Measurements from ENCODE around the gene BHMT2.

BHMT2 gene

GRCh38 chr5:79042188-79042587 lies 27.4 kb upstream of the BHMT2 start:
- H3K27ac Mint-ChIP-seq: no peak overlapping the region
- ATAC-seq (replicated peaks) (no peak), DNase-seq (no peak)
- no peaks in the 10 kb centered on the region for H3K36me3 Mint-ChIP-seq
- H3K9me3 Mint-ChIP-seq: peaks cover 0 to 2% of the 10 kb centered on the region in 2 donors
- H3K27me3 Mint-ChIP-seq: peaks cover 0 to 3% of the 10 kb centered on the region in 2 donors
- no peaks in the 10 kb centered on the region for H3K4me1 Mint-ChIP-seq
- H3K4me3 Mint-ChIP-seq: no peak overlapping the region

DNA sequence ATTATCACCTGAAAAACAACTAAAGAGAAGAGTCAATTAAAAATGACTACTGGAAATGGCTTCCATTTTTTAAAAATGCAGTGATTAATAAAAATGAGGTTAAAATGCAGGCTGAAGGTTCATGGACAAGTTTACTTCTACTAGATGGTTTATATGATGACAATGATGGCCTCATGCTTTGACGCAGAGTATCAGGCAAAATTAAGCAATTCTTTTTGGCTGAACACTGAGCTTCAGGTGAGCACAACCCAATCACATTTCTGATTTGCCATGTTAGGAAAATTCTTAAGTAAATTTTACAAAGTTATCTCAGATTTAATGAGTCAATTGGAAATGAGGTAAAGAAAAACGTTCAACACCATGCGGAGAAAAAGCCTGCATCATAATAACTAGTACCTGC lies 22.4 kb upstream of the BHMT2 start:
- Mint-ChIP-seq H3K4me3 (no peak overlapping the region), H3K4me1 (no peaks in the 10 kb centered on the region), H3K27ac (no peak overlapping the region), H3K9me3 (peaks cover 0 to 2% of the 10 kb centered on the region in 2 donors), H3K36me3 (no peaks in the 10 kb centered on the region), H3K27me3 (peaks cover 5 to 10% of the 10 kb centered on the region in 2 donors)
- no peak for ATAC-seq (replicated peaks)
- DNase-seq: no peak

DNA sequence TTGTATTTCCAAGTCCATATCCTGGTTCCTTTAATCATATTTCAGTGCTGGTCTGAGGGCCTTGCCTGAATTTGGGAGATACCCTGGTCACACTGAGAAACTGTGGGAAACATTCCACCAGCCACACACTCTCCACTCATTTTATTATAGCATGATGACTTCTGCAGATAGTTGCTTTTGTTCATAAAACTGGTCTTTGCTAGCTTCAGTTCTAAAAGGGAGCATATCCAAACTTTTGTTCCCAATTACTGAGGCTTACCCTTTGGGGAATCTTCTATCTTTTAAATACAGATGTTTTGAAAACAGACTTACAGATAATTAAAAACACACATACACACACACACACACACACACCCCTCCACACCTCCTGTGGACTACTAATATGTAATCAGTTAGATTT lies 21.1 kb upstream of the BHMT2 start:
- Mint-ChIP-seq H3K27me3 (peaks cover 5 to 10% of the 10 kb centered on the region in 2 donors), H3K9me3 (peaks cover 0 to 2% of the 10 kb centered on the region in 2 donors), H3K4me1 (no peaks in the 10 kb centered on the region), H3K36me3 (no peaks in the 10 kb centered on the region), H3K27ac (no peak overlapping the region), H3K4me3 (no peak overlapping the region)
- DNase-seq (no peak), ATAC-seq (replicated peaks) (no peak)

- H3K27ac Mint-ChIP-seq: no peak overlapping the region
- peaks cover 0 to 2% of the 10 kb centered on the region in 2 donors for H3K9me3 Mint-ChIP-seq
- DNase-seq: no peak
- H3K4me1 Mint-ChIP-seq: no peaks in the 10 kb centered on the region
- H3K27me3 Mint-ChIP-seq: peaks cover 9 to 10% of the 10 kb centered on the region in 2 donors
- no peak for ATAC-seq (replicated peaks)
- H3K36me3 Mint-ChIP-seq: no peaks in the 10 kb centered on the region
- no peak overlapping the region for H3K4me3 Mint-ChIP-seq
Observed at GRCh38 chr5:79050498-79050897, 19.1 kb upstream of the BHMT2 start.

- ATAC-seq (replicated peaks) (no peak), DNase-seq (no peak)
- Mint-ChIP-seq H3K9me3 (peaks cover 0 to 2% of the 10 kb centered on the region in 2 donors), H3K4me3 (no peak overlapping the region), H3K27me3 (peaks cover 10 to 20% of the 10 kb centered on the region in 2 donors), H3K27ac (no peak overlapping the region), H3K36me3 (no peaks in the 10 kb centered on the region), H3K4me1 (peaks cover 0 to 2% of the 10 kb centered on the region in 2 donors)
Observed at GRCh38 chr5:79053321-79053720, 16.2 kb upstream of the BHMT2 start.

DNA sequence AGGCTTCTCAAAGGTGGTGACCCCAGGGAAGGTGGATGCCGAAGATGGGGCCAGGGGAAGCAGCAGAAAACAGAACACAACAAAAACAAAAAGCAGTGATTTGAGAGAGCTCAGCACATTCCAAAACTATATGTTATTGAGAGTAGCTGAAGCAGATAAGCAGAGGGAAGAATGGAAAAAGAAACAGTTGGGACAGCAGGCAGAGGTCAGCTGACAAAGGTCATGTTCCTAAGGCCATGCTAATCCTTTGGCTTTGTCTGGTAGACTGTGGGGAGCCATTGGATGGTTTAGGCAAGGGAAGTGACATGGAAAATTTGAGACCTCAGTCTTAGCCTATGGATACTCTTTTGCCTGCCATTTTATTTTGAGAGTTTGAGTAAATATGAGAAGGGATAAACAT lies 14.6 kb upstream of the BHMT2 start:
- ATAC-seq (replicated peaks) (no peak), DNase-seq (no peak)
- Mint-ChIP-seq H3K4me1 (peaks cover 0 to 6% of the 10 kb centered on the region in 2 donors), H3K36me3 (no peaks in the 10 kb centered on the region), H3K27ac (no peak overlapping the region), H3K27me3 (peaks cover 8 to 24% of the 10 kb centered on the region in 2 donors), H3K9me3 (peaks cover 0 to 2% of the 10 kb centered on the region in 2 donors), H3K4me3 (no peak overlapping the region)

- Mint-ChIP-seq H3K36me3 (no peaks in the 10 kb centered on the region), H3K27me3 (peaks cover 17 to 29% of the 10 kb centered on the region in 2 donors), H3K27ac (no peak overlapping the region), H3K4me3 (no peak overlapping the region), H3K4me1 (peaks cover 0 to 6% of the 10 kb centered on the region in 2 donors), H3K9me3 (peaks cover 0 to 2% of the 10 kb centered on the region in 2 donors)
- DNase-seq (no peak), ATAC-seq (replicated peaks) (no peak)
Observed at GRCh38 chr5:79056847-79057246, 12.7 kb upstream of the BHMT2 start.

DNA sequence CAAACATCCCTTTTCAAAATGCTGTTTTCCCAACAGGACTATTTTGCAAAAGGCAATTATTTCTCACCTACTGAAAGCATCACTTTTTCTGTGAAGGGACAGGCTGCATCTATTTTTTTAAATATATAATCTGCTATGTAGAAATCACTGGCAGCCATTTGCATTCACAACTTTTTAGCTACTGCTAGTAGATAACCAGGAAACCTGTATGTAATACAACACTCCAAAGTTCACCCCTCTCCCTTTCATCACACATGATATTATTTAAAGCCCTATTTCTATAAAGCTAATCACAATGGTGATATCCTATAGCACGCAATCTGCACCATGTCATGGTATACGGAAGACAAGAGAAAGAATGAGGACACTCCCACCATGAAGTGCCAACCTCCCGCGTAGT lies 9.9 kb upstream of the BHMT2 start:
- H3K4me3 Mint-ChIP-seq: no peak overlapping the region
- H3K27ac Mint-ChIP-seq: no peak overlapping the region
- H3K9me3 Mint-ChIP-seq: no peaks in the 10 kb centered on the region
- DNase-seq (no peak), ATAC-seq (replicated peaks) (no peak)
- peaks cover 21 to 29% of the 10 kb centered on the region in 2 donors for H3K27me3 Mint-ChIP-seq
- H3K4me1 Mint-ChIP-seq: peaks cover 0 to 6% of the 10 kb centered on the region in 2 donors
- no peaks in the 10 kb centered on the region for H3K36me3 Mint-ChIP-seq

GRCh38 chr5:79062436-79062835 lies 7.1 kb upstream of the BHMT2 start:
- peaks cover 0 to 1% of the 10 kb centered on the region in 2 donors for H3K9me3 Mint-ChIP-seq
- DNase-seq (no peak), ATAC-seq (replicated peaks) (no peak)
- H3K27me3 Mint-ChIP-seq: peaks cover 21 to 24% of the 10 kb centered on the region in 2 donors
- peaks cover 0 to 6% of the 10 kb centered on the region in 2 donors for H3K4me1 Mint-ChIP-seq
- H3K27ac Mint-ChIP-seq: no peak overlapping the region
- no peaks in the 10 kb centered on the region for H3K36me3 Mint-ChIP-seq
- no peak overlapping the region for H3K4me3 Mint-ChIP-seq

- Mint-ChIP-seq H3K4me3 (no peak overlapping the region), H3K27ac (no peak overlapping the region), H3K4me1 (no peaks in the 10 kb centered on the region), H3K36me3 (no peaks in the 10 kb centered on the region), H3K9me3 (peaks cover 0 to 5% of the 10 kb centered on the region in 2 donors), H3K27me3 (peaks cover 36 to 45% of the 10 kb centered on the region in 2 donors)
- ATAC-seq (replicated peaks): no peak
- no peak for DNase-seq
Observed at GRCh38 chr5:79070350-79070667, 742 bp downstream of the BHMT2 start.

GRCh38 chr5:79074641-79075040 lies 5.1 kb downstream of the BHMT2 start:
- H3K4me1 Mint-ChIP-seq: no peaks in the 10 kb centered on the region
- H3K4me3 Mint-ChIP-seq: no peak overlapping the region
- H3K36me3 Mint-ChIP-seq: no peaks in the 10 kb centered on the region
- H3K27me3 Mint-ChIP-seq: peaks cover 27 to 33% of the 10 kb centered on the region in 2 donors
- H3K27ac Mint-ChIP-seq: no peak overlapping the region
- ATAC-seq (replicated peaks) (no peak), DNase-seq (no peak)
- H3K9me3 Mint-ChIP-seq: peaks cover 0 to 3% of the 10 kb centered on the region in 2 donors

DNA sequence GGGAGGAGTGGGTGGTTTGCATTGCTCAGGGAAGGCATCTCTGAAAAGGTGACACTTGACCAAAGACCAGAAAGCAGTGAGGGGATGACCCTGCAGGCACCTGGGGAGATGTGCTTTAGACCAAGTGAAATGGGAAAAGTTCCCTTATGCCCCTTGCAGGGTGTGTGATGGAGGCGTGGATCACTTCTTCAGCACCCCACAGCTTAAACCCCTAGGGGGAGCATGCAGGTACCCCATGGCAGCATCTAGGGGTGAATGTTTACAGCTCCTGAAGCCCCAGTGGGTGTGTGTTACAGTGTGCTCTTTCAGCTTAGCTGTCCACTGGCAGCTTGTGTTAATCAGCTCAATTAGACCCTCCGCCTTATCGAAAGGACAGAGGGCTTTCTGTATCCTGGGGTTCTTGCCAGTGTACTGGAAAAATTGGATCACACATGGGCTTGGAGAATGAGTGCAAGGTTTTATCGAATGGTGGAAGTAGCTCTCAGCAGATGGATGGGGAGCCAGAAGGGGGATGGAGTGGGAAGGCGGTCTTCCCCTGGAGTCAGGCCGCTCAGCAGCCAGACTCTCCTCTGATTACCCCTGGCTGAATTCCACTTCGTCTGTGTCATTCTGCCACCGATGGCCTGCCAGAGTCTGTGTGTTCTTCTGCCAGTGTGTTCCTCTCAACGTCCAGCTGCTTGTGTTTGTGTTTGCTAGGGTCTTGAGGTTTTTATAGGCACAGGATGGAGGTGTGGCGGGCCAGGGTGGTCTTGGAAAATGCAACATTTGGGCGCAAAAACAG lies 6.3 kb downstream of the BHMT2 start:
- no peak overlapping the region for H3K27ac Mint-ChIP-seq
- no peaks in the 10 kb centered on the region for H3K36me3 Mint-ChIP-seq
- peaks cover 18 to 27% of the 10 kb centered on the region in 2 donors for H3K27me3 Mint-ChIP-seq
- ATAC-seq (replicated peaks) (no peak), DNase-seq (no peak)
- no peaks in the 10 kb centered on the region for H3K4me1 Mint-ChIP-seq
- H3K9me3 Mint-ChIP-seq: peaks cover 0 to 3% of the 10 kb centered on the region in 2 donors
- H3K4me3 Mint-ChIP-seq: no peak overlapping the region

GRCh38 chr5:79076819-79077218 lies 7.3 kb downstream of the BHMT2 start:
- ATAC-seq (replicated peaks) (no peak), DNase-seq (no peak)
- H3K36me3 Mint-ChIP-seq: no peaks in the 10 kb centered on the region
- H3K4me1 Mint-ChIP-seq: no peaks in the 10 kb centered on the region
- H3K27ac Mint-ChIP-seq: no peak overlapping the region
- H3K27me3 Mint-ChIP-seq: peaks cover 8 to 17% of the 10 kb centered on the region in 2 donors
- peaks cover 0 to 3% of the 10 kb centered on the region in 2 donors for H3K9me3 Mint-ChIP-seq
- H3K4me3 Mint-ChIP-seq: no peak overlapping the region

GRCh38 chr5:79077680-79078365 lies 8.3 kb downstream of the BHMT2 start:
- Mint-ChIP-seq H3K36me3 (no peaks in the 10 kb centered on the region), H3K27me3 (peaks cover 0 to 11% of the 10 kb centered on the region in 2 donors), H3K4me1 (no peaks in the 10 kb centered on the region), H3K9me3 (no peaks in the 10 kb centered on the region), H3K27ac (no peak overlapping the region), H3K4me3 (no peak overlapping the region)
- no peak for DNase-seq
- no peak for ATAC-seq (replicated peaks)

DNA sequence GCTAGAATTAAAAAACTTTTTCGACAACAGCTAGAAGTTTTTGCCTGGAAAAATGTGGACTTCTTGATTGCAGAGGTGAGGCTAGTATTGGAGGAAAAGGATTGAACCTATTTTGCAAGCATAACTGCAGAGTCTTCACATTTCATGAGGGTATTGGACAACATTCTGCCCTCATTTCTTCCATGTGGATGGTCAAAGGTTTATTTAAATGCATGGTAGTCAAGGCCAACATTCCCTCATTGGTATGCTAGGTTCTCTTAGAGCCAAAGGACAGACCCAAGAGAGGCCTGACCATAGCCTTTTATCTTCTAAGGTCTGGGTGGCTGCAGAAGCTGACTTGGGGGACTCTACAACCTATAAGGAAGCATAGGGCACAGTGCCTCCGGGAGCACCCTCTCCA lies 11.2 kb downstream of the BHMT2 start:
- DNase-seq: no peak

More for the DNA sequence above, 11.2 kb downstream of the BHMT2 start:
- no peak overlapping the region for H3K4me3 Mint-ChIP-seq
- H3K27me3 Mint-ChIP-seq: peaks cover 0 to 14% of the 10 kb centered on the region in 2 donors
- no peaks in the 10 kb centered on the region for H3K9me3 Mint-ChIP-seq
- H3K4me1 Mint-ChIP-seq: no peaks in the 10 kb centered on the region
- no peaks in the 10 kb centered on the region for H3K36me3 Mint-ChIP-seq
- ATAC-seq (replicated peaks): no peak
- no peak overlapping the region for H3K27ac Mint-ChIP-seq
